PFSK-1 (cell line): ENCODE results near the gene RHBDD2.

Source experiments
- FOXP2 ChIP-seq: optimal IDR thresholded peaks from 2 replicates; pipeline ENCODE3; 2011; ENCODE audit warnings: borderline replicate concordance, control low read depth, inconsistent platforms; ENCODE audit not compliant: insufficient read depth; ENCODE audit errors: extremely low read length, extremely low read depth
- POLR2AphosphoS5 ChIP-seq: IDR thresholded peaks from 2 replicates; pipeline ENCODE4 v1.6.1; 2012; ENCODE audit warnings: low read depth, mild to moderate bottlenecking, control low read depth, low read length, moderate library complexity
- REST ChIP-seq, 2 experiments: IDR thresholded peaks; 2 replicates each; pipeline versions ENCODE4 v1.6.1 to v1.8.0; 2011 to 2012; ENCODE audit warnings: low read depth in 2 of 2, low read length in 2 of 2, control low read depth in 1 of 2, inconsistent platforms in 1 of 2, mild to moderate bottlenecking in 1 of 2, moderate library complexity in 1 of 2; ENCODE audit not compliant: insufficient read depth in 1 of 2
- SIN3A ChIP-seq: IDR thresholded peaks from 2 replicates; pipeline ENCODE4 v1.6.1; 2012; ENCODE audit warnings: mild to moderate bottlenecking, low read length, moderate library complexity, borderline replicate concordance; ENCODE audit not compliant: insufficient read depth
- TAF1 ChIP-seq: IDR thresholded peaks from 2 replicates; pipeline ENCODE4 v1.6.1; 2012; ENCODE audit warnings: low read length, control low read depth, borderline replicate concordance; ENCODE audit not compliant: insufficient read depth

- no peak for TF ChIP-seq TAF1
- TF ChIP-seq POLR2AphosphoS5 = no peak
- TF ChIP-seq SIN3A = no peak
- no peak for TF ChIP-seq REST (IDR thresholded peaks at IDR 0.05; ENCODE audit: insufficient read depth in 1 of 2, low read depth in 2 of 2, low read length in 2 of 2)
- TF ChIP-seq FOXP2 = no peak
Observed at GRCh38 chr7:75924889-75925288, 46.1 kb downstream of the RHBDD2 start.
